Epithelial cell of esophagus (primary cell): ENCODE results near the gene SHC2.
"Not testable (repeated sequence)": the region's sequence is repeated elsewhere in the genome, so short reads cannot be mapped to it uniquely, and the experiment has no call there.

Source experiments
- DNase-seq: peaks from one replicate; pipeline ENCODE4 v3.0.0; 2010; ENCODE audit warnings: low read depth
- H3K4me3 ChIP-seq: 2 replicates; pipeline ENCODE4 v1.5.1; 2011; ENCODE audit warnings: mild to moderate bottlenecking, low read length, control low read depth
- CTCF ChIP-seq: IDR thresholded peaks from 2 replicates; pipeline ENCODE4 v1.5.1; 2011; ENCODE audit warnings: low read depth, mild to moderate bottlenecking, low read length, control low read depth, inconsistent platforms; ENCODE audit not compliant: insufficient read depth; ENCODE audit errors: missing control alignments

The SHC2 gene

GRCh38 chr19:399370-399769 is 61.5 kb downstream of the SHC2 start:
- no peak overlapping the region for H3K4me3 ChIP-seq
- DNase-seq = no peak
- TF ChIP-seq CTCF = no peak

GRCh38 chr19:398719-399118 is 62.1 kb downstream of the SHC2 start:
- DNase-seq = no peak
- no peak for TF ChIP-seq CTCF
- no peak overlapping the region for H3K4me3 ChIP-seq

- no peak overlapping the region for H3K4me3 ChIP-seq
- no peak for TF ChIP-seq CTCF
- no peak for DNase-seq
Measured at GRCh38 chr19:397941-398706, 62.7 kb downstream of the SHC2 start.

GRCh38 chr19:397321-397720 is 63.5 kb downstream of the SHC2 start:
- no peak overlapping the region for H3K4me3 ChIP-seq
- DNase-seq = no peak
- no peak for TF ChIP-seq CTCF

- H3K4me3 ChIP-seq = no peak overlapping the region
- DNase-seq = no peak
- no peak for TF ChIP-seq CTCF
Measured at GRCh38 chr19:395467-395866, 65.4 kb downstream of the SHC2 start.

GRCh38 chr19:394857-395256 is 66.0 kb downstream of the SHC2 start:
- not testable (repeated sequence) for H3K4me3 ChIP-seq, DNase-seq

- DNase-seq, H3K4me3 ChIP-seq: not testable (repeated sequence)
Measured at GRCh38 chr19:393560-393959, 67.3 kb downstream of the SHC2 start.

- no peak for DNase-seq
- H3K4me3 ChIP-seq = no peak overlapping the region
- no peak for TF ChIP-seq CTCF
Measured at GRCh38 chr19:392375-392970, 68.4 kb downstream of the SHC2 start.
